Measurements from ENCODE around the gene NFATC2.

DNA sequence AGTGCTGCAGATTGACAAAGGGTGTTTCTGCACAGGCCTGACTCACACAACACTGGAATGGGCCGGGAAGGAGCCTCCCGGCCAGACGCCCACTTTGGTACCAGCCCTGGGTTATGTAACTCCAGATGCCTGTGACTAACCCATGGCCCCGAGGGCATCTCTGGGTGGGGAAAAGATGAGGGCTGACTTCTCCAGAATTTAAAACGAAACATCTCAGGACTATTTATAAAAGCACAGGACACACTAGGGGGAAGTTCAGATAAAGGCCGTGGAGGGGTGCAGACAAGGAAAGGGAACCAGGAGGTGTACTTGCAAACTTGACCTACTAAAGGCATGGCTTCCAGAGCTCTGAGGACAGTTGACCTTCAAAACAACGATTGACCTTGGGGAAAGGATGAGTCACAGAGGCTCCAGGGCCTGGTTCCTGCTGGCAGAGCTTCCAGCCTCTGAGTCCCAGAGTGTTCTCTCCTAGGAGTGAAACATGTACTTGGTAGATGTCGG lies 196.9 kb downstream of the NFATC2 start:
- TF ChIP-seq TAF1 (IDR thresholded peaks at IDR 0.05; ENCODE audit: low read depth) (no peak), POLR2AphosphoS5 (IDR thresholded peaks at IDR 0.05) (no peak)
